Kidney (tissue), 14 donors: ENCODE results near the gene RAET1L. TPM values are rescaled to one million over a fixed set of nuclear protein-coding genes. Genes with fewer than 3 reads are reported as not detected.

Experiments
- DNase-seq, 5 donors: peaks; one replicate each; pipeline ENCODE4 v3.0.0-alpha.2; 2013 to 2020
- FAIRE-seq: peaks from 2 replicates; lab custom pipeline; 2012; peaks lifted over from hg19 to GRCh38; lab: Jason Lieb, UNC
- H3K27ac ChIP-seq, 2 donors: one replicate each; pipeline ENCODE4 v1.7.0; 2013; ENCODE audit warnings: low read depth in 2 of 2, low read length in 2 of 2, inconsistent platforms in 1 of 2
- H3K27me3 ChIP-seq: one replicate; pipeline ENCODE4 v1.7.1; 2013; ENCODE audit warnings: low read length, inconsistent platforms; ENCODE audit not compliant: control insufficient read depth, insufficient read depth
- H3K36me3 ChIP-seq, 3 donors: one replicate each; pipeline versions ENCODE4 v1.7.0 to v1.7.1; 2013; ENCODE audit warnings: low read length in 3 of 3, control low read depth in 1 of 3, inconsistent platforms in 1 of 3; ENCODE audit not compliant: insufficient read depth in 3 of 3, control insufficient read depth in 2 of 3
- H3K4me1 ChIP-seq, 3 donors: one replicate each; pipeline versions ENCODE4 v1.7.0 to v1.7.1; 2013; ENCODE audit warnings: low read length in 3 of 3, inconsistent platforms in 1 of 3, low read depth in 1 of 3; ENCODE audit not compliant: control insufficient read depth in 2 of 3, insufficient read depth in 2 of 3
- H3K4me3 ChIP-seq, 3 donors: one replicate each; pipeline versions ENCODE4 v1.7.0 to v1.8.1; 2013; ENCODE audit warnings: low read length in 3 of 3, control low read depth in 1 of 3, inconsistent platforms in 1 of 3
- H3K9ac ChIP-seq, 3 donors: one replicate each; pipeline versions ENCODE4 v1.7.0 to v1.7.1; 2013; ENCODE audit warnings: low read length in 3 of 3, control low read depth in 1 of 3, inconsistent platforms in 1 of 3
- H3K9me3 ChIP-seq, 3 donors: one replicate each; pipeline versions ENCODE4 v1.7.0 to v1.7.1; 2013; ENCODE audit warnings: low read length in 3 of 3, control low read depth in 1 of 3, inconsistent platforms in 1 of 3; ENCODE audit not compliant: control insufficient read depth in 2 of 3, insufficient read depth in 1 of 3
- intact Hi-C: fragments of 100-400 bp; cut with DNase I; formaldehyde crosslinking; loops from one replicate; pipeline ENCODE4 v1.11.1; 2022
- polyA plus RNA-seq: library from polyadenylated mRNA; stranded (reverse); fragments of 350-450 nt; fragmentation: Illumina TruSeq; extraction: RNeasy Lipid Tissue Mini Kit (QIAGEN cat#74804); gene quantifications from one replicate; pipeline ENCODE4 v1.2.3, GENCODE V29; 2014; ENCODE audit warnings: low read depth, low replicate concordance; ENCODE audit not compliant: insufficient read depth
- total RNA-seq: library from RNA; stranded (reverse); fragmentation: NEBNext Ultra II Directional; extraction: Animal tissue kit (Norgen Biotek cat#: 25700); gene quantifications from one replicate; pipeline ENCODE4 v1.2.1, GENCODE V29; 2021
- TF ChIP-seq, protein P1 (sequence below): IDR thresholded peaks from 3 replicates; pipeline ENCODE4 v1.5.1; 2012; ENCODE audit warnings: mild to moderate bottlenecking, moderate library complexity, borderline replicate concordance; ENCODE audit not compliant: insufficient read depth; ENCODE audit errors: extremely low read depth
- donor health status: control.
- donor health status: control.
- donor health status: control.
- donor health status: control.
- donor health status: control.
- donor health status: DM: yes; HTN: yes; CAD: no.
- donor health status: Normal renal cell carcinoma (clear cell type).

RAET1L gene
- total and polyA plus RNA-seq, 2 donors from 2014 or later = 3.3 TPM; not detected in 1

DNA sequence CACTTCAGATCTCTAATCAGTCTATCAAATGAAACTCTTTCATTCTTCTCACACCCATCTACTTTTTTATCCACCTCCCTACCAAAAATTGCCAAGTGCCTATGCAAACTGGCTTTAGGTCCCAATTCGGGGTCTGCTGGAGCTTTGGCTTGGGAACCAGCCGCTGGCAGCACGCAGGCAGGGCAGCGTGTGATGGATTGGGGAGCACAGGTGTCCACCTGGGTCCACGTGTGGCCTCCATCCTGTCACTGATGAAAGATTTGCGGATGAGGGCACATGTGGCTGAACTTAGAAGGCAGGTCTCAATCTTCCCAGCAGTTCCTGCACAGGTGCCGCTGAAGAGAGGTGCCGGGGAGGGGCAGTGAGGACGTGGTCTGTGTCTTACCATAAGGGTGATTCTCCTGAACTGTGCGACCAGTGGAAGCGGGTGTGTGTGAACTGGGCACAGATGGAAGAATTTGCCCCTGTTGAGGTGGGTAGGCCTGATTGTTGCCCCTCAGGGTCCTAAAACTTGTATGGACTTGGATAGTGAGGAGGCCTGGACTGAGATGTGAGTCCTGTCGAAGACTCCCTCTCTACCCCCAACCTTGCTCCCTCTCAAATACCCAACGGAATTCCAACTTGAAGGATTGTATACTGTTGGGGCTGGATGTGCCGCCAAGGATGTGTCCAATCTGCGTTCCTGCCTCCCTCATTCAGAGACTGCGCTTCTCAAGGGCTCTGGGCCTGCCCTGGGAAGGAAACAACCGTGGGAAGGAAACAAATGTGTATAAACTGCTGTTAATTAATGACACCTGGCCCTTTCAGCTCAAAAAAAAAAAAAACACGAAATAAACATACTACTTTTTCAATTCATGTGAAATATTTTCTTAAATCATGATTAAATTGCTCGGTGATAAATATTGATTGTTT lies 18.4 kb upstream of the RAET1L start:
- intact Hi-C loops = no loop called here
- no peak overlapping the region for H3K9ac ChIP-seq
- no peaks in the 10 kb centered on the region for H3K9me3 ChIP-seq
- no peak overlapping the region for H3K4me3 ChIP-seq
- H3K4me1 ChIP-seq = no peaks in the 10 kb centered on the region
- TF ChIP-seq, protein P1, sequence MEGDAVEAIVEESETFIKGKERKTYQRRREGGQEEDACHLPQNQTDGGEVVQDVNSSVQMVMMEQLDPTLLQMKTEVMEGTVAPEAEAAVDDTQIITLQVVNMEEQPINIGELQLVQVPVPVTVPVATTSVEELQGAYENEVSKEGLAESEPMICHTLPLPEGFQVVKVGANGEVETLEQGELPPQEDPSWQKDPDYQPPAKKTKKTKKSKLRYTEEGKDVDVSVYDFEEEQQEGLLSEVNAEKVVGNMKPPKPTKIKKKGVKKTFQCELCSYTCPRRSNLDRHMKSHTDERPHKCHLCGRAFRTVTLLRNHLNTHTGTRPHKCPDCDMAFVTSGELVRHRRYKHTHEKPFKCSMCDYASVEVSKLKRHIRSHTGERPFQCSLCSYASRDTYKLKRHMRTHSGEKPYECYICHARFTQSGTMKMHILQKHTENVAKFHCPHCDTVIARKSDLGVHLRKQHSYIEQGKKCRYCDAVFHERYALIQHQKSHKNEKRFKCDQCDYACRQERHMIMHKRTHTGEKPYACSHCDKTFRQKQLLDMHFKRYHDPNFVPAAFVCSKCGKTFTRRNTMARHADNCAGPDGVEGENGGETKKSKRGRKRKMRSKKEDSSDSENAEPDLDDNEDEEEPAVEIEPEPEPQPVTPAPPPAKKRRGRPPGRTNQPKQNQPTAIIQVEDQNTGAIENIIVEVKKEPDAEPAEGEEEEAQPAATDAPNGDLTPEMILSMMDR = no peak
- no peak overlapping the region for H3K27ac ChIP-seq
- H3K27me3 ChIP-seq = peaks cover 11% of the 10 kb centered on the region
- DNase-seq (no peak), FAIRE-seq (no peak)
- no peaks in the 10 kb centered on the region for H3K36me3 ChIP-seq

DNA sequence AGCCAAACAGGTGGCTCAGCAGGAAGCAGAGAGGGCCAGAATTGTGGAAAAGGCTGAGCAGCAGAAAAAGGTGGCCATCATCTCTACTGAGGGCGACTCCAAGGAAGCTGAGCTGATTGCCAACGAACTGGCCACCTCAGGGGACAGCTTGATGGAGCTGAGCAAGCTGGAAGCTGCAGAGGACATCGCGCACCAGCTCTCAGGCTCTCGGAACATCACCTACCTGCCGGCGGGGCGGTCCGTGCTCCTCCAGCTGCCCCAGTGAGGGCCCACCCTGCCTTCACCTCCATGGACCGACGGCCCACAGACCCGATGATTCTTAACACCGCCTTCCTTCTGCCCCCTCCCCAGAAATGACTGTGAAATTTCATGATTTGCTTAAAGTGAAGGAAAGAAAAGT lies 17.8 kb upstream of the RAET1L start:
- no peak for FAIRE-seq
- Histone ChIP-seq H3K9ac (no peak overlapping the region), H3K9me3 (no peaks in the 10 kb centered on the region), H3K27ac (no peak overlapping the region), H3K4me1 (peaks cover 0 to 3% (median 0%) of the 10 kb centered on the region in 3 donors), H3K27me3 (peaks cover 18% of the 10 kb centered on the region), H3K36me3 (no peaks in the 10 kb centered on the region), H3K4me3 (no peak overlapping the region)
- TF ChIP-seq, protein P1 = no peak
- peak in 1 of 5 donors; percentile 14 for DNase-seq
- intact Hi-C loops = no loop called here

DNA sequence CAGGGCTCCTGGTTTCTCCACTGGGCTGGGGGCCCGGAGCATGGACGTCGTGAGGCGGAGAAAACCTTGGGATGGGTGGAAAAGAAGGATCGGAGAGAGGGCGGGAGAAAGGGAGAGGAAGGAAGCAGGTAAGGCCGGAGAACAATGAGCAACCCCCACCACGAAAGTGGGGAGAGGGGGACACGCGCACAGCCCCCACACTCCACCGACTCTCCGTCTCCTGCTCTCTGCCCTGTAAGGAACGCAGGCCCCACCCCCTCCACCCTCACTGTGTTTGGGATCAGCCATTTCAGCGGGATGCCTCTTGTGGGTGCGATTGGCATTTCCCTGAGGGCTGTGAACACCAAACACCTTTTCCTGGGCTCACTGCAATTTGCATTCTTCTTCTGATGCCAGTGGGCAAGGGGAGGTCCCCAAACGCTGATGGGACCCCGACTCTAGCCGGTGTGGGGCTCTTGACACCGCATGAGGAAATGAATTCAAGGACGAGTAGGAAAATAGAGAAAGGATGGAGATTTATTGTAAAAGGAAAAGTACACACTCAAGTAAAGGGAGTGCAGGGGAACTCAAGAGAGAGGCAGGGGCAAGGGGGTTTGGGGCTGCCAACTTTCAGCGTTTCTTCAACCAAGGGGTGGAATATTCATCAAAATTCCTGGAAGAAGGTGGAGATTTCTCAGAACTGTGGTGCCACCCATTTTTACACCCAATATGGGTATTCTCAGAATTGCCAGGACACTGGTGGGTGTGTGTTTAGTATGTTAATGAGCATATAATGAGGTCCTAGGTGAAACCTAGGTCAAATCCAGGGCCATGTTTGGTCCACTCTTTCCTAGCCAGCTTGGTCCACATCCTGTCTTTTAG lies 13.1 kb upstream of the RAET1L start:
- peaks cover 33% of the 10 kb centered on the region for H3K27me3 ChIP-seq
- H3K27ac ChIP-seq = no peak overlapping the region
- no peak overlapping the region for H3K9ac ChIP-seq
- intact Hi-C loops = no loop called here
- FAIRE-seq = no peak
- H3K9me3 ChIP-seq = no peaks in the 10 kb centered on the region
- no peak overlapping the region for H3K4me3 ChIP-seq
- H3K36me3 ChIP-seq = no peaks in the 10 kb centered on the region
- peak in 2 of 5 donors; percentile 37 to 46 for DNase-seq
- TF ChIP-seq, protein P1 = no peak
- H3K4me1 ChIP-seq = peaks cover 0 to 6% (median 0%) of the 10 kb centered on the region in 3 donors
